Thyroid gland (tissue), 4 donors: ENCODE results near the gene SFN.

ENCODE experiments used
- POLR2A ChIP-seq, 2 donors: fragments of 450-650 bp; IDR thresholded peaks; one replicate each; pipeline ENCODE4 v1.6.1; 2017; ENCODE audit warnings: antibody characterized with exemption in 2 of 2, mild to moderate bottlenecking in 2 of 2, moderate library complexity in 1 of 2
- TF ChIP-seq, protein P1 (sequence below), 6 experiments: fragments of 200-600 bp in 3 of 6; fragments of 450-650 bp in 3 of 6; sonication (generic) in 3 of 6; IDR thresholded peaks; one replicate each; pipeline ENCODE4 v1.5.1; 2016 to 2019; ENCODE audit warnings: antibody characterized with exemption in 6 of 6, mild to moderate bottlenecking in 2 of 6, inconsistent platforms in 1 of 6, moderate library complexity in 1 of 6

DNA sequence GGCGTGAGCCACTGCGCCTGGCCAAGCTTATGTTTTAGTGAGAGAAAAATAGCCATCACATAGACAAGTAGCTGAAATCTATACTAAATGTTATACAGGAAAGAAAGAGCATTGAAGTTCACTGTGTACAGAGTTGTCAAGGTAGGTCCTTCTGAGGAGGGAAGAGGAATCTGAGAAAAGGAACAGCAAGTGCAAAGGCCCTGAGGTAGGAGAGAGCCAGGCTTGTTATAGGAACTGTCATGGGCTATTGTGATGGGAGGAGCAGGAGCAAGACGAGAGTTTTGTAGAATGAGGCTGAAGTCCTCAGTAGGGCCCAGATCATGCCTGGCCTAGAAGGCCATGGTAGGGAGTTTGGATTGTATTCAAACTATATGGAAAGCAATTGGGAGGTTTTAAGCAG lies 31.9 kb upstream of the SFN start:
- no peak for TF ChIP-seq POLR2A (IDR thresholded peaks at IDR 0.05)
- TF ChIP-seq, protein P1, sequence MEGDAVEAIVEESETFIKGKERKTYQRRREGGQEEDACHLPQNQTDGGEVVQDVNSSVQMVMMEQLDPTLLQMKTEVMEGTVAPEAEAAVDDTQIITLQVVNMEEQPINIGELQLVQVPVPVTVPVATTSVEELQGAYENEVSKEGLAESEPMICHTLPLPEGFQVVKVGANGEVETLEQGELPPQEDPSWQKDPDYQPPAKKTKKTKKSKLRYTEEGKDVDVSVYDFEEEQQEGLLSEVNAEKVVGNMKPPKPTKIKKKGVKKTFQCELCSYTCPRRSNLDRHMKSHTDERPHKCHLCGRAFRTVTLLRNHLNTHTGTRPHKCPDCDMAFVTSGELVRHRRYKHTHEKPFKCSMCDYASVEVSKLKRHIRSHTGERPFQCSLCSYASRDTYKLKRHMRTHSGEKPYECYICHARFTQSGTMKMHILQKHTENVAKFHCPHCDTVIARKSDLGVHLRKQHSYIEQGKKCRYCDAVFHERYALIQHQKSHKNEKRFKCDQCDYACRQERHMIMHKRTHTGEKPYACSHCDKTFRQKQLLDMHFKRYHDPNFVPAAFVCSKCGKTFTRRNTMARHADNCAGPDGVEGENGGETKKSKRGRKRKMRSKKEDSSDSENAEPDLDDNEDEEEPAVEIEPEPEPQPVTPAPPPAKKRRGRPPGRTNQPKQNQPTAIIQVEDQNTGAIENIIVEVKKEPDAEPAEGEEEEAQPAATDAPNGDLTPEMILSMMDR (IDR thresholded peaks at IDR 0.05) = no peak
